NCI-H2107 (cell line): Measurements from ENCODE around the gene SHBG.

ENCODE experiments used
- DNase-seq: peaks from one replicate; lab custom pipeline; 2025; lab: John Stamatoyannopoulos, UW

The SHBG gene

GRCh38 chr17:7650509-7651096, 20.7 kb downstream of the SHBG start, which contains the start of gene ATP1B2:
TSS of gene ATP1B2 (plus strand) at chr17:7650926. CDS start at chr17:7651519, 593 bp downstream.
- DNase-seq = no peak

DNA sequence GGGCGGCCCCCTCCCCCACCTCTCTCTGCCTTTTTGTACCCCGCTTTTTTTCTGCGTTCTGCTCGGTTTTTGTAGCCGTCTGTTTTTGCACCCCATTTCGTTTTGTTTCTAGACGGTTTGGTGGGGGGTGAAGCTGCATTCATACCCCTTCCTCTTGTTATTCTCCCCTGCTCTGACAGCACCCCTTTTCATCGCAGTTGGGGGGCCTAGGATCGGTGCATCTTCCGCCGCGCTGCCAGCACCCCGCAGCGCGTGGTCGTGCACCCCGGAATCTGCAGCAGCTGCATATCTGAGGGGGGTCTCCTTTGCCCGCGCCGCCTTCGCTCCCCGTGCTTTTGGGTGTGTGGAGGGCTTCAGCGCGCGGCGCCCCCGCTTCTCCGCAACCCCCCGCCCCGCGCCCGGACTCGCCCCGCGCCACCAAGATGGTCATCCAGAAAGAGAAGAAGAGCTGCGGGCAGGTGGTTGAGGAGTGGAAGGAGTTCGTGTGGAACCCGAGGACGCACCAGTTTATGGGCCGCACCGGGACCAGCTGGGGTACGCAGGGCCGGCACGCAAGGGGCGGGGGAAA, 21.2 kb downstream of the SHBG start:
- no peak for DNase-seq

- DNase-seq = no peak
These were observed 21.9 kb downstream of the SHBG start for GRCh38 chr17:7651665-7652387.

- DNase-seq = no peak
These were observed 22.7 kb downstream of the SHBG start for GRCh38 chr17:7652388-7653356.

DNA sequence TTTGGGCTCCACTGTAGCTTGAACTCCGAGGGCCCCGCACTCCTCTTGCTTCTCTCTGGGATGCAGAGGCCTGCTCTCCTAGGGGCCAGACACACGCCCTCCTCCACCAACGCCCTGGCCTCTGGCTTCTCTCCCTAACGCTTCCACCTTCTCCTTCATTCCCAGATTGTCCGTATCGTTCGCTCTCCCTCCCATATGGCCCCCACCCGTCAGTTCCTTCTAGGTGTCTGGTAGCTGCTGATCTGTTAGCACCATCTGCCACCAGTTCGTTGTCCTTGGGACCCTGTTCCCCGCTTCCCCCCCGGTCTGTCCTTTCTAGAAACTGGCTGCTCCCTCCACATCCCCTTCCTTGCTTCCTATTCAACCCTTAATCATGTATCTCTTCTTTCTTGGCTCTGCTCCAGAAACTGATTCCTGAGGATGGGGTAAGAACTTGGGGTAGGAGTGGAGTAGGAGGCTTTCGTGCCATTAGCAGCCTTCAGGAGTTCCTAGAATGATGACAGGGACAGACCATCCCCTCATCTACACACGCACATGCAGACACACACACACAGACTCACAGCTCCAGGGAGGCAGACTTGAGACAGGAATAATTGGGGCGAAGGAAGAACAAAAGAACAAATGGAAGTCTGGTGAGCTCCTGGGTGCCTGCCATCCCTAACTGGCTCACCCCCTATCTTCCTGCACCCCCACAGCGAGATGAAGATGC, 25.1 kb downstream of the SHBG start:
- no peak for DNase-seq

DNA sequence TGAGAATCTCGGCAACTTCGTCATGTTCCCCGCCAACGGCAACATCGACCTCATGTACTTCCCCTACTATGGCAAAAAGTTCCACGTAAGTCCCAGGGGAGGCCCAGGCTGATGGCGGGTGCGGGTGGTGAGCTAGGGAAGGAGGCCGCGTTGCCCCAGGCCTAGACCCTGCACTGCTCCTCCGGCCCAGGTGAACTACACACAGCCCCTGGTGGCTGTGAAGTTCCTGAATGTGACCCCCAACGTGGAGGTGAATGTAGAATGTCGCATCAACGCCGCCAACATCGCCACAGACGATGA, 25.6 kb downstream of the SHBG start:
- DNase-seq = no peak

- no peak for DNase-seq
These were observed 27.1 kb downstream of the SHBG start for GRCh38 chr17:7656958-7657609.

GRCh38 chr17:7667656-7668406, 37.9 kb downstream of the SHBG start:
- DNase-seq = no peak

GRCh38 chr17:7668482-7668881, 38.5 kb downstream of the SHBG start:
- DNase-seq = no peak

- no peak for DNase-seq
These were observed 43.3 kb downstream of the SHBG start for GRCh38 chr17:7673239-7673638.

GRCh38 chr17:7674934-7675333, 45.0 kb downstream of the SHBG start:
- no peak for DNase-seq

GRCh38 chr17:7676533-7676932, 46.6 kb downstream of the SHBG start:
- no peak for DNase-seq

DNA sequence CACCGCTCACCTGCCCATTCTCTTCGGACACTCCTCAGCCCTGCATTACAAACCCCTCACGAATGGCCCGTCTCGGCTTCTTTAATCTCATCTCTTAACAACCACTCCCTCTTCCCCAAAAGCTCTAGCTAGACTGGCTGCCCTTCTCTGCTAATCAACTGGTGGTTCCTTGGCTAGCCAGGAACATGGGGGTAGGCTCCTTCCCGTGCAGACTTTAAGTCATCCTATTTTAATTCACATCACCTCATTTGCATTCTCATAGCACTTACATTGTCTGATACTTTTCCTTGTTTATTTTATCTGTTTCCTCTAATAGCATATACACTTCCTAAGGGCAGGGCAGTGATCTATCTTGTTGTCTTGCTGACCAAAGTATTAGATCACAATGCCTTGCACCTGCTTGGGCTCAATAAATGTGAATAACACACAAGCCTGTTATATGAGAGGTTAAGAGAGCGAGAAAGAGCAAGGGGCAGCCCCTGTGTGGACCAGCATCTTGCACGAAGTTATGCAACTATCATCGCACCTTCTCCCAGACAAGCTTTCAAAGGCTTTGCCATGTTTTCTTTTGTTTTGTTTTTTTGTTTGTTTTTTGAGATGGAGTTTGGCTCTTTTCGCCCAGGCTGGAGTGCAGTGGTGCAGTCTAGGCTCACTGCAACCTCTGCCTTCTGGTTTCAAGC, 47.6 kb downstream of the SHBG start:
- DNase-seq = no peak
